Measurements from ENCODE around the gene ACHE.

ACHE gene

GRCh38 chr7:100896732-100897608 lies 1.3 kb upstream of the ACHE start:
- DNase-seq (ENCODE audit: low spot score), result no peak

GRCh38 chr7:100895956-100896731 lies 456 bp upstream of the ACHE start:
- DNase-seq (ENCODE audit: low spot score), result no peak

- no peak for DNase-seq (ENCODE audit: low spot score)
Measured at GRCh38 chr7:100894860-100895700, 608 bp downstream of the ACHE start.

- no peak for DNase-seq (ENCODE audit: low spot score)
Measured at GRCh38 chr7:100893910-100894721, 1.6 kb downstream of the ACHE start.

GRCh38 chr7:100893318-100893895 lies 2.3 kb downstream of the ACHE start:
- no peak for DNase-seq (ENCODE audit: low spot score)

GRCh38 chr7:100892364-100893317 lies 3.0 kb downstream of the ACHE start:
- no peak for DNase-seq (ENCODE audit: low spot score)

- DNase-seq (ENCODE audit: low spot score), result no peak
Measured at GRCh38 chr7:100891568-100892247, 4.0 kb downstream of the ACHE start.

GRCh38 chr7:100890653-100891567 lies 4.8 kb downstream of the ACHE start:
- DNase-seq (ENCODE audit: low spot score), result no peak

GRCh38 chr7:100888988-100889750 lies 6.5 kb downstream of the ACHE start, which contains the start of gene UFSP1:
Gene UFSP1 (minus strand): TSS chr7:100889715. CDS start chr7:100889271, 444 bp downstream.
- no peak for DNase-seq (ENCODE audit: low spot score)

GRCh38 chr7:100888291-100888987 lies 7.2 kb downstream of the ACHE start:
- DNase-seq (ENCODE audit: low spot score), result no peak

- no peak for DNase-seq (ENCODE audit: low spot score)
Measured at GRCh38 chr7:100887516-100888290, 8.0 kb downstream of the ACHE start.

GRCh38 chr7:100886936-100887515 lies 8.7 kb downstream of the ACHE start:
- DNase-seq (ENCODE audit: low spot score), result no peak

- DNase-seq (ENCODE audit: low spot score), result no peak
Measured at GRCh38 chr7:100886142-100886935, 9.3 kb downstream of the ACHE start.

GRCh38 chr7:100885440-100886141 lies 10.1 kb downstream of the ACHE start:
- no peak for DNase-seq (ENCODE audit: low spot score)
